Parathyroid adenoma (tissue), 2 donors: ENCODE measurements around the gene TSPAN7.

Source experiments
- H2AFZ ChIP-seq: fragments of 300-600 bp; sonication (generic); one replicate; pipeline ENCODE4 v1.7.0; 2017; ENCODE audit warnings: antibody characterized with exemption, mild to moderate bottlenecking
- H3K27ac ChIP-seq: fragments of 300-600 bp; sonication (generic); one replicate; pipeline ENCODE4 v1.7.0; 2017
- H3K27me3 ChIP-seq: fragments of 300-600 bp; sonication (generic); one replicate; pipeline ENCODE4 v1.7.0; 2017; ENCODE audit warnings: low read length; ENCODE audit not compliant: control insufficient read depth, insufficient read depth
- H3K36me3 ChIP-seq: fragments of 300-600 bp; sonication (generic); one replicate; pipeline ENCODE4 v1.7.0; 2017; ENCODE audit warnings: low read length; ENCODE audit not compliant: control insufficient read depth, insufficient read depth
- H3K4me1 ChIP-seq: fragments of 300-600 bp; sonication (generic); one replicate; pipeline ENCODE4 v1.7.0; 2017; ENCODE audit warnings: control low read depth
- H3K4me2 ChIP-seq: fragments of 300-600 bp; sonication (generic); one replicate; pipeline ENCODE4 v1.7.0; 2017; ENCODE audit warnings: low read length
- H3K4me3 ChIP-seq: fragments of 300-600 bp; sonication (generic); one replicate; pipeline ENCODE4 v1.7.0; 2017; ENCODE audit warnings: low read depth, low read length
- H3K79me2 ChIP-seq: fragments of 300-600 bp; sonication (generic); one replicate; pipeline ENCODE4 v1.7.0; 2017; ENCODE audit warnings: control low read depth
- H3K9ac ChIP-seq: fragments of 300-600 bp; sonication (generic); one replicate; pipeline ENCODE4 v1.7.0; 2017; ENCODE audit warnings: mild to moderate bottlenecking
- H3K9me3 ChIP-seq: fragments of 300-600 bp; sonication (generic); one replicate; pipeline ENCODE4 v1.7.0; 2017; ENCODE audit warnings: low read length; ENCODE audit not compliant: control insufficient read depth
- CTCF ChIP-seq: fragments of 300-600 bp; sonication (generic); IDR thresholded peaks from one replicate; pipeline ENCODE4 v1.7.0; 2017; ENCODE audit warnings: antibody characterized with exemption, mild to moderate bottlenecking
- donor health status: primary hyperparathyroidism.

The TSPAN7 gene

GRCh38 chrX:38699696-38700095 lies 138.4 kb downstream of the TSPAN7 start:
- no peak overlapping the region for H2AFZ ChIP-seq
- H3K4me1 ChIP-seq: no peaks in the 10 kb centered on the region
- H3K4me2 ChIP-seq: peak overlapping the region; percentile 43
- H3K79me2 ChIP-seq: no peaks in the 10 kb centered on the region
- H3K9me3 ChIP-seq: no peaks in the 10 kb centered on the region
- H3K9ac ChIP-seq: no peak overlapping the region
- H3K36me3 ChIP-seq: no peaks in the 10 kb centered on the region
- H3K4me3 ChIP-seq: no peak overlapping the region
- no peak overlapping the region for H3K27ac ChIP-seq
- TF ChIP-seq CTCF: no peak
- H3K27me3 ChIP-seq: no peaks in the 10 kb centered on the region

- TF ChIP-seq CTCF: no peak
- H3K79me2 ChIP-seq: no peaks in the 10 kb centered on the region
- no peaks in the 10 kb centered on the region for H3K9me3 ChIP-seq
- H3K27me3 ChIP-seq: no peaks in the 10 kb centered on the region
- H3K4me3 ChIP-seq: no peak overlapping the region
- no peak overlapping the region for H2AFZ ChIP-seq
- no peak overlapping the region for H3K27ac ChIP-seq
- H3K4me1 ChIP-seq: no peaks in the 10 kb centered on the region
- H3K9ac ChIP-seq: no peak overlapping the region
- H3K36me3 ChIP-seq: no peaks in the 10 kb centered on the region
- H3K4me2 ChIP-seq: no peak overlapping the region
Measured at GRCh38 chrX:38701073-38701472, 139.7 kb downstream of the TSPAN7 start.

GRCh38 chrX:38704146-38704882 lies 143.0 kb downstream of the TSPAN7 start:
- Histone ChIP-seq H3K27me3 (no peaks in the 10 kb centered on the region), H3K4me2 (no peak overlapping the region), H3K27ac (no peak overlapping the region), H3K9me3 (no peaks in the 10 kb centered on the region), H3K4me3 (no peak overlapping the region), H3K9ac (no peak overlapping the region), H3K4me1 (no peaks in the 10 kb centered on the region), H3K36me3 (no peaks in the 10 kb centered on the region), H3K79me2 (no peaks in the 10 kb centered on the region), H2AFZ (no peak overlapping the region)
- TF ChIP-seq CTCF: no peak

- Histone ChIP-seq H3K4me2 (no peak overlapping the region), H2AFZ (no peak overlapping the region), H3K9ac (no peak overlapping the region), H3K4me1 (no peaks in the 10 kb centered on the region), H3K79me2 (no peaks in the 10 kb centered on the region), H3K27ac (no peak overlapping the region), H3K4me3 (no peak overlapping the region), H3K9me3 (no peaks in the 10 kb centered on the region), H3K27me3 (no peaks in the 10 kb centered on the region), H3K36me3 (no peaks in the 10 kb centered on the region)
- no peak for TF ChIP-seq CTCF
Measured at GRCh38 chrX:38717871-38718270, 156.5 kb downstream of the TSPAN7 start.

GRCh38 chrX:38718311-38718710 lies 157.0 kb downstream of the TSPAN7 start:
- no peak for TF ChIP-seq CTCF
- Histone ChIP-seq H3K27me3 (no peaks in the 10 kb centered on the region), H3K9me3 (no peaks in the 10 kb centered on the region), H3K36me3 (no peaks in the 10 kb centered on the region), H3K4me2 (no peak overlapping the region), H3K4me1 (no peaks in the 10 kb centered on the region), H3K9ac (no peak overlapping the region), H3K27ac (no peak overlapping the region), H3K4me3 (no peak overlapping the region), H3K79me2 (no peaks in the 10 kb centered on the region), H2AFZ (no peak overlapping the region)
